HAP-1 (cell line): ENCODE measurements around the gene BID.
"Not testable (repeated sequence)": the region's sequence is repeated elsewhere in the genome, so short reads cannot be mapped to it uniquely, and the experiment has no call there.

Experiments used
- DNase-seq, 2 experiments: peaks; one replicate each; pipeline ENCODE4 v3.0.0-alpha.2; 2016 to 2020; ENCODE audit warnings: low spot score in 2 of 2
- H3K27me3 ChIP-seq: fragments of 250-450 bp; sonication (Bioruptor Pico); 2 replicates; pipeline ENCODE4 v1.5.1; 2020; ENCODE audit warnings: low read depth, mild to moderate bottlenecking, moderate library complexity
- H3K36me3 ChIP-seq: fragments of 250-450 bp; sonication (Bioruptor Pico); replicated peaks from 2 replicates; pipeline ENCODE4 v1.5.1; 2020; ENCODE audit warnings: mild to moderate bottlenecking
- H3K4me1 ChIP-seq: fragments of 250-450 bp; sonication (Bioruptor Pico); 2 replicates; pipeline ENCODE4 v1.5.1; 2020; ENCODE audit warnings: mild to moderate bottlenecking
- H3K4me3 ChIP-seq: fragments of 250-450 bp; sonication (Bioruptor Pico); 2 replicates; pipeline ENCODE4 v1.5.1; 2020; ENCODE audit warnings: mild to moderate bottlenecking, moderate library complexity
- H3K9me3 ChIP-seq: fragments of 250-450 bp; sonication (Bioruptor Pico); 2 replicates; pipeline ENCODE4 v1.5.1; 2020; ENCODE audit warnings: mild to moderate bottlenecking, moderate library complexity
- in situ Hi-C: fragments of 300-500 bp; cut with MboI; formaldehyde crosslinking; loops from 3 replicates; pipeline ENCODE4 v1.14.3; 2020; ENCODE audit warnings: low sequenced_read_pairs, inconsistent platforms, mixed read lengths

BID gene

GRCh38 chr22:17775781-17776465, 1.7 kb upstream of the BID start:
- Histone ChIP-seq H3K4me1 (peaks cover 5% of the 10 kb centered on the region), H3K9me3 (no peaks in the 10 kb centered on the region), H3K27me3 (no peaks in the 10 kb centered on the region), H3K4me3 (no peak overlapping the region), H3K36me3 (no peaks in the 10 kb centered on the region)
- in situ Hi-C loops, result no loop called here
- no peak for DNase-seq

- in situ Hi-C loops, result no loop called here
- H3K27me3 ChIP-seq, result no peaks in the 10 kb centered on the region
- DNase-seq, result no peak
- H3K9me3 ChIP-seq, result no peaks in the 10 kb centered on the region
- H3K4me1 ChIP-seq, result peaks cover 5% of the 10 kb centered on the region
- H3K4me3 ChIP-seq, result peak overlapping the region; percentile 39
- H3K36me3 ChIP-seq, result no peaks in the 10 kb centered on the region
Measured at GRCh38 chr22:17774926-17775685, 837 bp upstream of the BID start.

- Histone ChIP-seq H3K4me1 (peaks cover 5% of the 10 kb centered on the region), H3K4me3 (peak overlapping the region; percentile 39), H3K27me3 (no peaks in the 10 kb centered on the region), H3K9me3 (no peaks in the 10 kb centered on the region), H3K36me3 (no peaks in the 10 kb centered on the region)
- DNase-seq, result peak; percentile 61 to 84
- in situ Hi-C loops, result no loop called here
Measured at GRCh38 chr22:17773606-17774205, 563 bp downstream of the BID start.

GRCh38 chr22:17772958-17773605, 1.2 kb downstream of the BID start:
- Histone ChIP-seq H3K4me3 (peak overlapping the region; percentile 39), H3K4me1 (peaks cover 5% of the 10 kb centered on the region), H3K27me3 (no peaks in the 10 kb centered on the region), H3K36me3 (no peaks in the 10 kb centered on the region), H3K9me3 (no peaks in the 10 kb centered on the region)
- in situ Hi-C loops, result no loop called here
- DNase-seq, result no peak

GRCh38 chr22:17772249-17772957, 1.9 kb downstream of the BID start:
- Histone ChIP-seq H3K36me3 (no peaks in the 10 kb centered on the region), H3K9me3 (no peaks in the 10 kb centered on the region), H3K4me1 (peaks cover 5% of the 10 kb centered on the region), H3K27me3 (no peaks in the 10 kb centered on the region), H3K4me3 (no peak overlapping the region)
- in situ Hi-C loops, result no loop called here
- DNase-seq, result no peak

- Histone ChIP-seq H3K9me3 (no peaks in the 10 kb centered on the region), H3K4me3 (no peak overlapping the region), H3K27me3 (no peaks in the 10 kb centered on the region), H3K4me1 (peaks cover 5% of the 10 kb centered on the region), H3K36me3 (no peaks in the 10 kb centered on the region)
- in situ Hi-C loops, result no loop called here
- no peak for DNase-seq
Measured at GRCh38 chr22:17770180-17771077, 3.8 kb downstream of the BID start.

- Histone ChIP-seq H3K4me3 (no peak overlapping the region), H3K27me3 (no peaks in the 10 kb centered on the region), H3K4me1 (peaks cover 5% of the 10 kb centered on the region), H3K36me3 (no peaks in the 10 kb centered on the region), H3K9me3 (no peaks in the 10 kb centered on the region)
- DNase-seq, result no peak
- in situ Hi-C loops, result no loop called here
Measured at GRCh38 chr22:17769716-17770082, 4.6 kb downstream of the BID start.

GRCh38 chr22:17769013-17769715, 5.1 kb downstream of the BID start:
- Histone ChIP-seq H3K27me3 (no peaks in the 10 kb centered on the region), H3K36me3 (no peaks in the 10 kb centered on the region), H3K9me3 (no peaks in the 10 kb centered on the region), H3K4me3 (no peak overlapping the region), H3K4me1 (peaks cover 5% of the 10 kb centered on the region)
- DNase-seq, result no peak
- in situ Hi-C loops, result no loop called here

GRCh38 chr22:17767233-17768065, 6.8 kb downstream of the BID start:
- H3K4me1 ChIP-seq, result no peaks in the 10 kb centered on the region
- H3K4me3 ChIP-seq, result no peak overlapping the region
- DNase-seq, result no peak
- no peaks in the 10 kb centered on the region for H3K36me3 ChIP-seq
- in situ Hi-C loops, result no loop called here
- H3K27me3 ChIP-seq, result no peaks in the 10 kb centered on the region
- H3K9me3 ChIP-seq, result no peaks in the 10 kb centered on the region

- H3K36me3 ChIP-seq, DNase-seq, H3K9me3 ChIP-seq, H3K27me3 ChIP-seq, in situ Hi-C loops, H3K4me1 ChIP-seq, H3K4me3 ChIP-seq: not testable (repeated sequence)
Measured at GRCh38 chr22:17764852-17765251, 9.4 kb downstream of the BID start.

- Histone ChIP-seq H3K9me3 (no peaks in the 10 kb centered on the region), H3K4me3 (no peak overlapping the region), H3K36me3 (no peaks in the 10 kb centered on the region), H3K4me1 (no peaks in the 10 kb centered on the region), H3K27me3 (no peaks in the 10 kb centered on the region)
- in situ Hi-C loops, result no loop called here
- DNase-seq, result no peak
Measured at GRCh38 chr22:17764036-17764435, 10.2 kb downstream of the BID start.

GRCh38 chr22:17763442-17763841, 10.8 kb downstream of the BID start:
- H3K36me3 ChIP-seq, in situ Hi-C loops, H3K9me3 ChIP-seq, H3K27me3 ChIP-seq, H3K4me1 ChIP-seq, DNase-seq, H3K4me3 ChIP-seq: not testable (repeated sequence)
